Hepatocyte (in vitro differentiated cells): ENCODE results near the gene DNAJA3.

Source experiments
- CTCF ChIP-seq: fragments of 200-600 bp; sonication (generic); IDR thresholded peaks from 2 replicates; pipeline ENCODE4 v1.5.1; 2016; ENCODE audit warnings: antibody characterized with exemption, mild to moderate bottlenecking; ENCODE audit not compliant: poor library complexity
- EZH2 ChIP-seq: fragments of 200-600 bp; sonication (generic); IDR thresholded peaks from 2 replicates; pipeline ENCODE4 v1.6.1; 2016; ENCODE audit warnings: antibody characterized with exemption, mild to moderate bottlenecking, borderline replicate concordance

GRCh38 chr16:4505356-4506147 is 79.9 kb downstream of the DNAJA3 start:
- TF ChIP-seq CTCF (no peak), EZH2 (no peak)
